ENCODE data around the gene CDIPT.
A peak's percentile ranks its signal among the peaks of the same experiment; 100 is the strongest.

Gene CDIPT

GRCh38 chr16:29824589-29825144, 38.4 kb downstream of the CDIPT start:
- no peak for DNase-seq

GRCh38 chr16:29821643-29822115, 41.3 kb downstream of the CDIPT start:
- no peak for DNase-seq

GRCh38 chr16:29820730-29821642, 42.0 kb downstream of the CDIPT start:
- DNase-seq: peak; percentile 31

- DNase-seq: peak; percentile 87
Observed at GRCh38 chr16:29820271-29820701, 42.7 kb downstream of the CDIPT start, which contains the start of gene MVP. MVP (plus strand) TSS chr16:29820462; CDS start chr16:29830550, 10,088 bp downstream.

- no peak for DNase-seq
Observed at GRCh38 chr16:29819506-29819905, 43.5 kb downstream of the CDIPT start.

- DNase-seq: no peak
Observed at GRCh38 chr16:29818082-29818481, 44.9 kb downstream of the CDIPT start.

- peak; percentile 80 for DNase-seq
Observed at GRCh38 chr16:29816694-29817441, 46.2 kb downstream of the CDIPT start.

- peak; percentile 100 for DNase-seq
Observed at GRCh38 chr16:29815793-29816693, 47.0 kb downstream of the CDIPT start, which contains the start of gene PAGR1. PAGR1 (plus strand) TSS chr16:29816152; CDS start chr16:29816526, 374 bp downstream.

GRCh38 chr16:29815032-29815721, 47.8 kb downstream of the CDIPT start:
- peak; percentile 37 for DNase-seq

- DNase-seq: no peak
Observed at GRCh38 chr16:29814592-29814991, 48.4 kb downstream of the CDIPT start.

GRCh38 chr16:29813644-29814562, 49.1 kb downstream of the CDIPT start:
- no peak for DNase-seq

- DNase-seq: no peak
Observed at GRCh38 chr16:29812754-29813643, 50.0 kb downstream of the CDIPT start.

- DNase-seq: peak; percentile 77
Observed at GRCh38 chr16:29811896-29812665, 50.9 kb downstream of the CDIPT start, which contains the start of gene PRRT2. PRRT2 (plus strand) TSS chr16:29812193; CDS start chr16:29813055, 862 bp downstream.

GRCh38 chr16:29811170-29811895, 51.7 kb downstream of the CDIPT start:
- DNase-seq: peak; percentile 88

- DNase-seq: peak; percentile 55
Observed at GRCh38 chr16:29810699-29811169, 52.3 kb downstream of the CDIPT start.

GRCh38 chr16:29809850-29810698, 53.0 kb downstream of the CDIPT start:
- DNase-seq: peak; percentile 72

Data from NCI-H2171 treated with DMSO at 0.1 percent for 48 hours (cell line).